Upper lobe of left lung (tissue), 4 donors: Measurements from ENCODE around the gene ZNF212.

Source experiments
- EP300 ChIP-seq, 4 donors: sonication (generic); formaldehyde crosslinking; IDR thresholded peaks; one replicate each; pipeline ENCODE4 v1.5.1; 2017; ENCODE audit warnings: antibody characterized with exemption in 4 of 4, control low read depth in 2 of 4
- POLR2A ChIP-seq, 4 donors: fragments of 450-650 bp; IDR thresholded peaks; one replicate each; pipeline ENCODE4 v1.5.1; 2016 to 2017; ENCODE audit warnings: antibody characterized with exemption in 4 of 4, mild to moderate bottlenecking in 2 of 4
- POLR2AphosphoS5 ChIP-seq, 2 donors: sonication (generic); formaldehyde crosslinking; IDR thresholded peaks; one replicate each; pipeline ENCODE4 v1.5.1; 2017; ENCODE audit warnings: antibody characterized with exemption in 2 of 2
- TF ChIP-seq, protein P1 (sequence below), 6 experiments: fragments of 450-650 bp in 4 of 6; fragments of 200-600 bp in 2 of 6; sonication (generic) in 2 of 6; IDR thresholded peaks; one replicate each; pipeline ENCODE4 v1.5.1; 2016 to 2019; ENCODE audit warnings: antibody characterized with exemption in 6 of 6

DNA sequence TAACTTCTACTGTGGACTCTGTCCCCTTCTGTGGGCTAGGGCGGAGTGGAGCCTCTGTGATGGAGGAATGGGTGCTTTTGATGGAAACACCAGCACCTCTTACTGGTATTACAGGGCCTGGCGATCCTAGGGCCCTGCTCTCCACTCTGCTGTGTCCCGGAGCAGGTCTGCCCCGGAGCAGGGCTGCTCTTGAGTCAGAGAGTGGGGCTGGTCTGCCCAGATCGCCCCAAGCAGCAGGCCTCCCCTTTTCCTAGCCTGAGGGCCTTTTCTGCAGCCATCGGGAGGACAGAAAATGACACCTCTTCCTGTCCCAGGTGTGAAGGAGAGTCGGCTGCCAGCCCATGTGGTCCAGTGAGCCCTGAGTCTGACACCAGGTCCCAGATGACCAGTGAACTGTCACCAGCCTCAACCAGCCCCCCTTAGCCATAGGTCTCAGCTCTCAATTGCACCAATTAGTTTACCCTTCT lies 42.7 kb upstream of the ZNF212 start:
- TF ChIP-seq POLR2AphosphoS5 (IDR thresholded peaks at IDR 0.05) = no peak
- TF ChIP-seq POLR2A (IDR thresholded peaks at IDR 0.05) = no peak
- TF ChIP-seq, protein P1, sequence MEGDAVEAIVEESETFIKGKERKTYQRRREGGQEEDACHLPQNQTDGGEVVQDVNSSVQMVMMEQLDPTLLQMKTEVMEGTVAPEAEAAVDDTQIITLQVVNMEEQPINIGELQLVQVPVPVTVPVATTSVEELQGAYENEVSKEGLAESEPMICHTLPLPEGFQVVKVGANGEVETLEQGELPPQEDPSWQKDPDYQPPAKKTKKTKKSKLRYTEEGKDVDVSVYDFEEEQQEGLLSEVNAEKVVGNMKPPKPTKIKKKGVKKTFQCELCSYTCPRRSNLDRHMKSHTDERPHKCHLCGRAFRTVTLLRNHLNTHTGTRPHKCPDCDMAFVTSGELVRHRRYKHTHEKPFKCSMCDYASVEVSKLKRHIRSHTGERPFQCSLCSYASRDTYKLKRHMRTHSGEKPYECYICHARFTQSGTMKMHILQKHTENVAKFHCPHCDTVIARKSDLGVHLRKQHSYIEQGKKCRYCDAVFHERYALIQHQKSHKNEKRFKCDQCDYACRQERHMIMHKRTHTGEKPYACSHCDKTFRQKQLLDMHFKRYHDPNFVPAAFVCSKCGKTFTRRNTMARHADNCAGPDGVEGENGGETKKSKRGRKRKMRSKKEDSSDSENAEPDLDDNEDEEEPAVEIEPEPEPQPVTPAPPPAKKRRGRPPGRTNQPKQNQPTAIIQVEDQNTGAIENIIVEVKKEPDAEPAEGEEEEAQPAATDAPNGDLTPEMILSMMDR (IDR thresholded peaks at IDR 0.05) = no peak
- TF ChIP-seq EP300 (IDR thresholded peaks at IDR 0.05) = no peak
